ENCODE data around the gene HPS3. TPM values are rescaled to one million over a fixed set of nuclear protein-coding genes. Genes with fewer than 3 reads are reported as not detected.
"Not testable (repeated sequence)": the region's sequence is repeated elsewhere in the genome, so short reads cannot be mapped to it uniquely, and the experiment has no call there.

The HPS3 gene
- total RNA-seq, 1 experiment from 2014 or later = 11.3 TPM

- ATAC-seq (no peak), DNase-seq (no peak)
- intact Hi-C loops (cut with micrococcal nuclease) = no loop called here
- Histone ChIP-seq H3K36me3 (ENCODE audit: low read depth, low read length) (no peaks in the 10 kb centered on the region), H3K27me3 (ENCODE audit: low read length) (no peaks in the 10 kb centered on the region), H3K9ac (ENCODE audit: low read length) (no peak overlapping the region), H3K4me1 (ENCODE audit: insufficient read depth, low read length) (peaks cover 4% of the 10 kb centered on the region), H3K79me2 (ENCODE audit: low read length) (no peaks in the 10 kb centered on the region), H2AFZ (ENCODE audit: low read length) (no peak overlapping the region), H3K9me2 (replicated peaks; ENCODE audit: low read length) (no peaks in the 10 kb centered on the region), H4K20me1 (ENCODE audit: low read length) (no peaks in the 10 kb centered on the region), H3F3A (ENCODE audit: low read length, unreplicated experiment) (no peaks in the 10 kb centered on the region), H3K4me3 (ENCODE audit: low read length) (no peak overlapping the region), H3K9me3 (ENCODE audit: low read length) (no peaks in the 10 kb centered on the region), H3K4me2 (ENCODE audit: low read length) (no peak overlapping the region), H3K27ac (ENCODE audit: low read length) (no peak overlapping the region)
- no peak for TF ChIP-seq EZH2phosphoT487 (IDR thresholded peaks at IDR 0.05; ENCODE audit: borderline replicate concordance, low read length)
- TF ChIP-seq CTCF (conservative IDR thresholded peaks at IDR 0.05; ENCODE audit: low read depth, low read length) = no peak
- no peak for TF ChIP-seq EZH2 (IDR thresholded peaks at IDR 0.05; ENCODE audit: low read length, unreplicated experiment)
- POLR2A ChIA-PET (ENCODE audit: unreplicated experiment) = interaction anchor here (0.6 kb wide), 1 partner anchor 344 kb away, joined by 14 read pairs; no protein-coding TSS in a partner anchor
- CTCF ChIA-PET = no interaction called here
- BruUV-seq (replicated peaks) = no TSS peak
These were observed 65.8 kb downstream of the HPS3 start for GRCh38 chr3:149195221-149195620.

GRCh38 chr3:149196805-149197592 lies 67.6 kb downstream of the HPS3 start:
- POLR2A ChIA-PET (ENCODE audit: unreplicated experiment); intact Hi-C loops (cut with micrococcal nuclease); ATAC-seq; H3K4me1 ChIP-seq (ENCODE audit: insufficient read depth, low read length); H3K9me3 ChIP-seq (ENCODE audit: low read length); H3K9me2 ChIP-seq (replicated peaks; ENCODE audit: low read length); H3K79me2 ChIP-seq (ENCODE audit: low read length); H4K20me1 ChIP-seq (ENCODE audit: low read length); BruUV-seq (replicated peaks); H3K27me3 ChIP-seq (ENCODE audit: low read length); H3K36me3 ChIP-seq (ENCODE audit: low read depth, low read length); H3F3A ChIP-seq (ENCODE audit: low read length, unreplicated experiment); DNase-seq; H3K27ac ChIP-seq (ENCODE audit: low read length); CTCF ChIA-PET; H3K9ac ChIP-seq (ENCODE audit: low read length); H3K4me3 ChIP-seq (ENCODE audit: low read length); H2AFZ ChIP-seq (ENCODE audit: low read length); H3K4me2 ChIP-seq (ENCODE audit: low read length): not testable (repeated sequence)

- H3K4me3 ChIP-seq (ENCODE audit: low read length) = no peak overlapping the region
These were observed 68.2 kb downstream of the HPS3 start for GRCh38 chr3:149197669-149198068.

More at GRCh38 chr3:149197669-149198068, 68.2 kb downstream of the HPS3 start:
- TF ChIP-seq EZH2 (IDR thresholded peaks at IDR 0.05; ENCODE audit: low read length, unreplicated experiment) (no peak), CTCF (conservative IDR thresholded peaks at IDR 0.05; ENCODE audit: low read depth, low read length) (no peak), EZH2phosphoT487 (IDR thresholded peaks at IDR 0.05; ENCODE audit: borderline replicate concordance, low read length) (no peak)
- Histone ChIP-seq H3F3A (ENCODE audit: low read length, unreplicated experiment) (no peaks in the 10 kb centered on the region), H3K4me1 (ENCODE audit: insufficient read depth, low read length) (peaks cover 4% of the 10 kb centered on the region), H3K79me2 (ENCODE audit: low read length) (no peaks in the 10 kb centered on the region), H2AFZ (ENCODE audit: low read length) (no peak overlapping the region), H3K9ac (ENCODE audit: low read length) (no peak overlapping the region), H3K9me2 (replicated peaks; ENCODE audit: low read length) (no peaks in the 10 kb centered on the region), H3K27ac (ENCODE audit: low read length) (no peak overlapping the region), H3K9me3 (ENCODE audit: low read length) (no peaks in the 10 kb centered on the region), H3K36me3 (ENCODE audit: low read depth, low read length) (no peaks in the 10 kb centered on the region), H3K27me3 (ENCODE audit: low read length) (no peaks in the 10 kb centered on the region), H3K4me2 (ENCODE audit: low read length) (no peak overlapping the region), H4K20me1 (ENCODE audit: low read length) (no peaks in the 10 kb centered on the region)
- ChIA-PET POLR2A (ENCODE audit: unreplicated experiment) (no interaction called here), CTCF (no interaction called here)
- no TSS peak for BruUV-seq (replicated peaks)
- intact Hi-C loops (cut with micrococcal nuclease) = no loop called here
- DNase-seq (no peak), ATAC-seq (no peak)

All from PC-3 (cell line).